GM23338 (cell line): Measurements from ENCODE around the gene MGAT5. TPM values are rescaled to one million over a fixed set of nuclear protein-coding genes. Genes with fewer than 3 reads are reported as not detected.

Experiments
- ATAC-seq: fragments of 200-7000 bp; cut with Tn5 transposase; 3 replicates; pipeline ENCODE4 v1.9.1; 2020
- DNase-seq: peaks from one replicate; pipeline ENCODE4 v3.0.0-alpha.2; 2015; ENCODE audit warnings: low spot score
- H2AFZ ChIP-seq: fragments of 200-600 bp; sonication (generic); 2 replicates; pipeline ENCODE4 v1.8.0; 2016; ENCODE audit warnings: antibody characterized with exemption, mild to moderate bottlenecking, moderate library complexity
- H3F3A ChIP-seq: fragments of 200-600 bp; sonication (generic); replicated peaks from 2 replicates; pipeline ENCODE4 v1.8.0; 2017; ENCODE audit warnings: antibody characterized with exemption, mixed run types, low read depth
- H3K27ac ChIP-seq: fragments of 200-600 bp; sonication (generic); 2 replicates; pipeline ENCODE4 v1.6.1; 2016; ENCODE audit warnings: low read depth
- H3K27me3 ChIP-seq: fragments of 200-600 bp; sonication (generic); 2 replicates; pipeline ENCODE4 v1.8.0; 2016; ENCODE audit warnings: mild to moderate bottlenecking, mixed run types, moderate library complexity; ENCODE audit not compliant: insufficient read depth
- H3K36me3 ChIP-seq: fragments of 200-600 bp; sonication (generic); 2 replicates; pipeline ENCODE4 v1.8.0; 2016; ENCODE audit warnings: mild to moderate bottlenecking; ENCODE audit not compliant: insufficient read depth
- H3K4me1 ChIP-seq: fragments of 200-600 bp; sonication (generic); 2 replicates; pipeline ENCODE4 v1.8.0; 2016; ENCODE audit warnings: mild to moderate bottlenecking, moderate library complexity; ENCODE audit not compliant: insufficient read depth
- H3K4me2 ChIP-seq: fragments of 200-600 bp; sonication (generic); 2 replicates; pipeline ENCODE4 v1.7.1; 2017; ENCODE audit warnings: mixed run types
- H3K4me3 ChIP-seq: fragments of 200-600 bp; sonication (generic); 2 replicates; pipeline ENCODE4 v1.6.1; 2016; ENCODE audit warnings: mixed run types
- H3K79me2 ChIP-seq: fragments of 200-600 bp; sonication (generic); replicated peaks from 2 replicates; pipeline ENCODE4 v1.8.0; 2017; ENCODE audit warnings: mild to moderate bottlenecking; ENCODE audit not compliant: insufficient read depth
- H3K9me2 ChIP-seq: fragments of 200-600 bp; sonication (generic); 2 replicates; pipeline ENCODE4 v1.8.0; 2017; ENCODE audit not compliant: insufficient read depth
- H4K20me1 ChIP-seq: fragments of 200-600 bp; sonication (generic); replicated peaks from 2 replicates; pipeline ENCODE4 v1.8.0; 2017; ENCODE audit warnings: mild to moderate bottlenecking; ENCODE audit not compliant: insufficient read depth
- H3K27ac Mint-ChIP-seq: 2 replicates; pipeline ENCODE4 v1.8.0; 2020; ENCODE audit warnings: inconsistent platforms, mild to moderate bottlenecking, moderate library complexity, mixed read lengths
- H3K27me3 Mint-ChIP-seq: 3 replicates; pipeline ENCODE4 v1.8.0; 2022; ENCODE audit warnings: low read depth, mild to moderate bottlenecking, moderate library complexity, mixed read lengths, inconsistent platforms; ENCODE audit not compliant: insufficient read depth, poor library complexity
- H3K36me3 Mint-ChIP-seq: 3 replicates; pipeline ENCODE4 v1.8.0; 2021; ENCODE audit warnings: low read depth, mild to moderate bottlenecking, inconsistent platforms, moderate library complexity, mixed read lengths
- H3K4me1 Mint-ChIP-seq: 3 replicates; pipeline ENCODE4 v1.8.0; 2020; ENCODE audit warnings: mild to moderate bottlenecking, inconsistent platforms, mixed read lengths
- H3K4me3 Mint-ChIP-seq: 3 replicates; pipeline ENCODE4 v1.8.0; 2021; ENCODE audit warnings: moderate library complexity, mild to moderate bottlenecking, inconsistent platforms, mixed read lengths
- H3K9me3 Mint-ChIP-seq: 3 replicates; pipeline ENCODE4 v1.8.0; 2020; ENCODE audit warnings: moderate library complexity, mild to moderate bottlenecking, inconsistent platforms, mixed read lengths
- CTCF ChIP-seq, 2 experiments: fragments of 200-600 bp in 1 of 2; sonication (generic) in 1 of 2; conservative IDR thresholded peaks; 2 replicates each; pipeline versions ENCODE4 v1.5.1 to v1.6.1; 2016 to 2017; ENCODE audit warnings: antibody characterized with exemption in 2 of 2, low read depth in 2 of 2, mild to moderate bottlenecking in 2 of 2, moderate library complexity in 1 of 2
- EZH2 ChIP-seq: fragments of 200-600 bp; sonication (generic); IDR thresholded peaks from one replicate; pipeline ENCODE4 v1.8.0; 2017; ENCODE audit warnings: antibody characterized with exemption, mild to moderate bottlenecking, low read depth; ENCODE audit not compliant: unreplicated experiment
- EZH2phosphoT487 ChIP-seq: fragments of 200-600 bp; sonication (generic); IDR thresholded peaks from one replicate; pipeline ENCODE4 v1.8.1; 2018; ENCODE audit warnings: antibody characterized with exemption; ENCODE audit not compliant: unreplicated experiment
- NANOG ChIP-seq: IDR thresholded peaks from 2 replicates; pipeline ENCODE4 v1.6.1; 2016; ENCODE audit warnings: antibody characterized with exemption, borderline replicate concordance
- POLR2AphosphoS5 ChIP-seq: IDR thresholded peaks from 2 replicates; pipeline ENCODE4 v1.6.1; 2016; ENCODE audit warnings: antibody characterized with exemption, low read depth
- STAT1 ChIP-seq: IDR thresholded peaks from one replicate; pipeline ENCODE4 v1.6.1; 2016; ENCODE audit warnings: antibody characterized with exemption; ENCODE audit not compliant: unreplicated experiment
- ZNF114 ChIP-seq: fragments of 250-450 bp; sonication (Bioruptor Pico); IDR thresholded peaks from 2 replicates; pipeline ENCODE4 v1.5.0; 2020; ENCODE audit warnings: mild to moderate bottlenecking, moderate library complexity
- ZNF331 ChIP-seq: fragments of 250-450 bp; sonication (Bioruptor Pico); IDR thresholded peaks from 2 replicates; pipeline ENCODE4 v1.5.0; 2020; ENCODE audit warnings: low read depth, mild to moderate bottlenecking, moderate library complexity
- ZNF462 ChIP-seq: fragments of 250-450 bp; sonication (Bioruptor Pico); IDR thresholded peaks from 2 replicates; pipeline ENCODE4 v1.5.0; 2020; ENCODE audit warnings: mild to moderate bottlenecking, moderate library complexity
- polyA plus RNA-seq: library from polyadenylated mRNA; unstranded; fragments of >200 nt; fragmentation: Nextera tagmentation; extraction: Ambion mirVana; gene quantifications from 2 replicates; pipeline ENCODE4 v1.2.1, GENCODE V29; 2016
- total RNA-seq: library from RNA; depleted of rRNA; stranded (reverse); fragments of >200 nt; shearing (Covaris generic); gene quantifications from 2 replicates; pipeline ENCODE4 v1.2.3, GENCODE V29; 2014

MGAT5 gene
- total and polyA plus RNA-seq, 2 experiments from 2014 or later: 4.6 to 27.6 TPM

DNA sequence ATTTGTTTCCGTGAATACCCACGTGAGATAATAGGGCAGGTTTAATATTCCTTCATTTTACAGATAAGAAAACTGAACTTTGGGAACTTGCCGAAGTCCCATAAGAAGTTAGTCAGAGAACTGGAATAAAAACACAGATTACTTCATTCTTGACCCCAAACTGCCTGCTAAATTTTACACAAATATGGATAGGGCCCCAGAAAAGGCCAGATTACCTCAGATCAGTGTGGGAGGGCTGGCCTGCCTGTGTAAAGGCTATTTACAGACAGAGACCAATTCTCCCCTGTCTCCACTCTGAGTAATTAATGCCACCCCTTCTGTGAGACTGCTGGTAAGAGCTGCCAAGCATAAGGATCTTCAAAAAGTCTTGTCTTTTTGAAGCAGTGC lies 139.2 kb downstream of the MGAT5 start (continued):
- no peak for TF ChIP-seq ZNF462 (CRISPR knock-in tag)
- no peak for TF ChIP-seq NANOG
- TF ChIP-seq ZNF114 (CRISPR knock-in tag): no peak
- no peak for TF ChIP-seq STAT1
- no peak for TF ChIP-seq ZNF331 (CRISPR knock-in tag)
- no peak for TF ChIP-seq POLR2AphosphoS5
- no peak for TF ChIP-seq EZH2
- no peak for TF ChIP-seq EZH2phosphoT487
- no peak for TF ChIP-seq CTCF (conservative IDR thresholded peaks at IDR 0.05; ENCODE audit: low read depth in 2 of 2)

DNA sequence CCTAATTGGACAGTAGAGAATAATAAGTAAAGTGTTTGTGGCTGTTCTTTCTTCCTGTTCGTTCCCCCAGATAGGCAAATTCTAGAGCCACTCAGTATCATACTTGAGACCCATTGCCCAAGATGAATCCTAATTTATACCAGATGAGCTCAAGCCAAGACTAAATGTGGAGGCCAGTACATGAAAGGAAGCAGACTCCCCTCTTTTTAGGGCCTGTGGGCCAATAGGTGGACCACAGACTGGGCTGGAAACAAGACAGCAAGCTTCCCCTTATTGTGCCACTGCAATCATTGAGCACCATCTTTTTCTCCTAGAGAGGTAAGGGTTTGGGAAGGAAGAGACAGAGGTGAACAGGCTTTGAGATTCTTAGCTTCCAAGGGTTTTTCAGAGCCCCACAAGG lies 141.9 kb downstream of the MGAT5 start:
- Histone ChIP-seq H4K20me1 (no peaks in the 10 kb centered on the region), H3K79me2 (no peaks in the 10 kb centered on the region), H3K9me2 (peaks cover 4% of the 10 kb centered on the region; the same call in 1 of the 2 replicates), H3K4me3 (no peak overlapping the region), H3K36me3 (no peaks in the 10 kb centered on the region), H3K27me3 (no peaks in the 10 kb centered on the region), H3F3A (no peaks in the 10 kb centered on the region), H2AFZ (no peak overlapping the region), H3K4me1 (0 out of 2 replicates have a peak, but pooled peaks cover 4% of the 10 kb centered on the region), H3K27ac (no peak overlapping the region), H3K4me2 (no peak overlapping the region)
- Mint-ChIP-seq H3K4me1 (peaks cover 22% of the 10 kb centered on the region), H3K9me3 (no peaks in the 10 kb centered on the region), H3K27me3 (peaks cover 3% of the 10 kb centered on the region), H3K27ac (no peak overlapping the region), H3K4me3 (no peak overlapping the region), H3K36me3 (no peaks in the 10 kb centered on the region)
- no peak for ATAC-seq
- DNase-seq: no peak
- no peak for TF ChIP-seq EZH2
